ENCODE data around the gene NET1.

DNA sequence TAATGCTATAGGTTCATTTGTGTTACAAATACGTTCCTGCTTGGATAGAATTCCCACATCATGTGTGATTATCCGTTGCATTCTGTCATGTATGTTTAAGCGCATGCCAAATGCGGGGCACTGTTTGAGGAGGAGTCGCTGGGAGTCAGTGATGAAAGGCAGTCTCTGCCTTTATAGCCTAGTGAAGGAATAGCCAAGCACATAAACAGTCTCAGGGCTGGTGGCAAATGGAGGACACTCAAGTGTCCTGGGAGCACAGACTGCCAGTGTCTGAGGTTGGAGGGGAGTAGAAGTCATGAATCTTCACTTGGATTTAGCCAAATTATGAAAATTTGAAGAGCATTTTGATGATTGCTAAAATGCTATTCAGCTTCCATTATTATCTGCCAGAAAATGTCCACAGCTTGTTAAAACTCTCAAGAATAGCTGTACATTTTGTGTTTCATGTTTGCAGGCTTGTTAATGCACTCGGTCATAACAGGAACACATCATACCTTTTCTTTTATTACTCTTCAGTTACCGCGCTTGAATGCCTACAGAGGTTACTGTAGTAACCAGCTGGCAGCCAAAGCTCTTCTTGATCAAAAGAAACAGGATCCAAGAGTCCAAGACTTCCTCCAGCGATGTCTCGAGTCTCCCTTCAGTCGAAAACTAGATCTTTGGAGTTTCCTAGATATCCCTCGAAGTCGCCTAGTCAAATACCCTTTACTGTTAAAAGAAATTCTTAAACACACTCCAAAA, 41.6 kb downstream of the NET1 start:
- TF ChIP-seq, protein P1, sequence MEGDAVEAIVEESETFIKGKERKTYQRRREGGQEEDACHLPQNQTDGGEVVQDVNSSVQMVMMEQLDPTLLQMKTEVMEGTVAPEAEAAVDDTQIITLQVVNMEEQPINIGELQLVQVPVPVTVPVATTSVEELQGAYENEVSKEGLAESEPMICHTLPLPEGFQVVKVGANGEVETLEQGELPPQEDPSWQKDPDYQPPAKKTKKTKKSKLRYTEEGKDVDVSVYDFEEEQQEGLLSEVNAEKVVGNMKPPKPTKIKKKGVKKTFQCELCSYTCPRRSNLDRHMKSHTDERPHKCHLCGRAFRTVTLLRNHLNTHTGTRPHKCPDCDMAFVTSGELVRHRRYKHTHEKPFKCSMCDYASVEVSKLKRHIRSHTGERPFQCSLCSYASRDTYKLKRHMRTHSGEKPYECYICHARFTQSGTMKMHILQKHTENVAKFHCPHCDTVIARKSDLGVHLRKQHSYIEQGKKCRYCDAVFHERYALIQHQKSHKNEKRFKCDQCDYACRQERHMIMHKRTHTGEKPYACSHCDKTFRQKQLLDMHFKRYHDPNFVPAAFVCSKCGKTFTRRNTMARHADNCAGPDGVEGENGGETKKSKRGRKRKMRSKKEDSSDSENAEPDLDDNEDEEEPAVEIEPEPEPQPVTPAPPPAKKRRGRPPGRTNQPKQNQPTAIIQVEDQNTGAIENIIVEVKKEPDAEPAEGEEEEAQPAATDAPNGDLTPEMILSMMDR (IDR thresholded peaks at IDR 0.05) = no peak
- TF ChIP-seq POLR2A (IDR thresholded peaks at IDR 0.05) = no peak

All from stomach (tissue), 4 donors.